HPDE6-E6E7 (cell line): ENCODE data around the gene CYP26B1.

Source experiments
- DNase-seq: peaks from one replicate; pipeline ENCODE4 v3.0.0; 2011; ENCODE audit warnings: missing footprints; ENCODE audit errors: extremely low spot score

CYP26B1 gene

GRCh38 chr2:72141881-72142451 lies 5.7 kb downstream of the CYP26B1 start:
- no peak for DNase-seq

DNA sequence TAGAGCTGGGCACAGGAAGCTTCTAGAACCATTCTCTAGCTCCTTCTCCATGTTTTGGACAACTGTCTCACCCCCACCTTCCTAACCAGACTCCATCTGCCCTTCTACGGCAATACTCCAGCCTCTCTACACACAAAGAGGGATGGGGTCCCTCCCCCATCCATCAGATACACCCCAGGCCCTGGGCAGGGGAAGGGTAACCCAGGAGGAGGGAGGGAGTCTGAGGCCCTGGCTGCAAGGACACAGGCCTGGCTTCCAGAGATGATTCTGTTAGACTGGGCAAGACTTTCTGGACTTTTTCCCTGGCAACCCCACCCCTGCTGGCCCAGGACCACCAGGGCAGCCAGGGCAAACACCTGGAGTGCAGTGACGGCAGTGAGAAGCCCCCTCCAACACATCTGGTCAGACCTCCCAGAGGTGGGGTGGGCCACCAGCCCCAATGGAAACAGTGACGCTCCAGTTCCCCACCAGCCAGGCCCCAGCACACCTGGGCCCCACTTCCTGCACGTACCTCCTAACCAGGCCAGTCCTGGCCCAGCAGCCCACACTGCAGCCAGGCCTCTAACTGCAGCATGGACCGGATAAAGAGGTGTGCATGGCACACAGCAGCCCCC lies 6.5 kb downstream of the CYP26B1 start:
- no peak for DNase-seq

GRCh38 chr2:72140621-72140960 lies 7.1 kb downstream of the CYP26B1 start:
- no peak for DNase-seq

DNA sequence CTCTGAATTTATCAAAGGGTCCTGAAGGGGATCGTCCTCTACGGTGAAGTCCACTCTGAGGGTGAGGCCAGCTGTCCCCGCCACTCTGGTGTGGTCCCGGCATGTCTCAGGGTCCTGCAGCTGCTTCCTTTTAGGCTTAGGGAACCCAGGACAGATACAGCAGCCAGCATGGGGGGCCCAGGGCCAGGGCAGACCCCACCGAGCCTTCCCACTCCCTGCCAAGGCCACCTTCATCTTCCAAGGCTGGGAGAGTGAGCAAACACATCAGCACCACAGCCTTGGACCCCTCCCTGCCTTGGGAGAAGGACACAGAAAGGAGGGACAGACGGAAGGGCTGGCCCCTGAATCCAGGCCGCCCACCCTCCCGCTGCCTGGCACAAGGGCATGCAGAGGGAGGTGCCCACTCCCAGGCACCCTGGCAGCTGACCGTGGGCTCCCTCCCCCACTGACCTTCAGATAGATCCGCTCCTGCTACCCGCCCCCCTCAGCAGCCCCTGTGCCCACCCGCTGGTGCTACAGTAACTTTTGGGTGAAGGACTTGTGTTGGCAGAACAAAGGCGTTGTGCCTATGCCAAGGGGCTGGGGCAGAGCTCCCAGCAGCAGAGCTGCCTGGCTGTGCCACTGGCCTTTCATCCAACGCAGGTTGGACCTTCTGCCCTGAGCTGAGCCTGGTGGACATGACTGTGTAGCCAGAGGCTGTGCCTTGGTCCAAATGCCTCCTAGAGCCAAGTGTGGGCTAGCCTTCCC lies 7.6 kb downstream of the CYP26B1 start:
- no peak for DNase-seq

- no peak for DNase-seq
Observed at GRCh38 chr2:72139471-72139873, 8.2 kb downstream of the CYP26B1 start.

DNA sequence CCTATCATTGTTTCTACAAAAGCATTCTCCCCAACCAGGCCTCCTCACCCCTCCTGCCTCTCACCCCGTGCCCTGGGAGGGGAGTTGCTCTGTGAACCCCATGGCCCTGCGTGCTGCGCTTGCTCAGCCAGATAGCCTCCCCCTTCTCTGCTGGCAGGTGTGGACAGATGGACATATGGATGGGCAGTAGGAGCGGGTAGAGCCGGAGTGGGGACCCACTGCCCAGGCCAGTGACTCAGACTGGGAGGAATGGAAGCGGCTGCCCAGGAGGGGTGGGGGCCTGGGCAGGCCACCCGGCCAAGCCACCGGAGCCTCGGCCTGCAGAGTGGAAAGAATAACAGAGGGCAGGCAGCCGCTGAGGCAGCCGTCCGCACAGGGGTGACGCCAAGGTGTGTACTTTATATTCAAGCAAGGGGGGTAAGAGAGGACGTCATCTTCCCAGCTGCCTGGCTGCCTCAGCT lies 8.7 kb downstream of the CYP26B1 start:
- DNase-seq = no peak

DNA sequence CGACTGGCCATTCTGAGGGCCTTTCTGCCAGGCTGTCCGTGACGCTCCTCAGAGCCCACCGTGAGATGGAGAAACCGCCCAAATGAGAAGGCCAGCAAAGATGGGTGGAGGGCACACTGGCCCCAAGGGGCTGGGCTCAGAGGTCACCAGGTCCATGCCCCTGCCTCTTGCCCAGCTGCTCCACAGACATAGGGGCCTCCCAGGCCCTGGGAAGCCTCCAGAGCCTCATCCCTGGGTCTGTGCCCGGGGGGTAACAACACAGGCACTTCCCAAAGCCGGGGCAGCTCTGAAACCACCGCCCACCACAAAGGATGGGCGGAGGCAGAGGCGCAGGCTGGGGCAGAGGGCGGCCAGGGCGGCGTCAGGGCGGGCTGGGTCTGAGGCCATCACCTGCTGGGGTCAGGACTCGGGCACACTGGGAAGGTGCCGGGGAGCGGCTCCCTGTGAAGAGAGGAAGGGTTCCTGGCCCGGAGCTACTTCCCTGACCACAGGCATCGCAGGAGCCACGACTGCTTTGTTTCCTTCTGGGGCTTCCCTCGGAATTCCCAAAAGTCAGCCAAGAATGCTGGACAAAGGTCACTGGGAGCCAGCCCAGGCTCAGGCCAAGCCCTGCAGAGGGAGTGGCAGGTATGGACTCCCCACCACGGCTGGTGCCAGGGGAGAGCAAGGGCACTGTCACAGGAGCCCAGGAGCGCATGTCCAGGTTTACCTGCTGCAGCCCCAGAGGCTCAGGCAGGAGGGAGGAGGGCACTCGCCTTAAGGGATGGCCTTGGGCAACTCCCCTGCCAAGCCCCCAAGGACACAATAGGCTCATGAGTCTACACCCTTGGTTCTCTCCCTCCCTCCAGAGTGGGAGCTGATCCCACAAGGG lies 9.4 kb downstream of the CYP26B1 start:
- DNase-seq = no peak

DNA sequence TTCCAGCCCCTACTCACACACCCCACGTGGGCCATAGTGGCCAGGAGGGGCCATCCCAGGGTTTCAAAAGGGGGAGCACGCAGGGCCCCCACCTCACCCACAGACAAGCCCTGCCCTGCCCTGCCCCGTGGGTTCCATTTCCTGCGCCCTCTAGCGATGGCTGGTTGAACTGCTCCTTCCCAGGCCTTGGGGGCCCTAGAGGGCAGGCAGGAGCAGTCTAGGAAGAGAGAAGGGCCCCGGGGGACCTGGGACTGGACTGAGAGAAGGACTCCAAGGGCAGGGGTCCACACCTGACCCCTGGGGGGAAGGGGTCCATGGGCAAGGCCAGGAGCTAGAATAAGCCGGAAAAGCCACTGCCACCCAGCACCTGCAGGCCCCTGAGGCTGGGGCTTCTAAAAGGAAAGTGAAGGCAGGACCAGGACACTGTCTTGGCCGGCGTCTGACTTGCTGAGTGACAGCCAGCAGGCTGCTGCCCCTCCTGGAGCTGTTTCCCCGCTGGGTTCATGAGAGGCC lies 10.1 kb downstream of the CYP26B1 start:
- peak; percentile 57 for DNase-seq

GRCh38 chr2:72136933-72137497 lies 10.6 kb downstream of the CYP26B1 start:
- DNase-seq = no peak

- no peak for DNase-seq
Observed at GRCh38 chr2:72136331-72136730, 11.3 kb downstream of the CYP26B1 start.

- DNase-seq = no peak
Observed at GRCh38 chr2:72135921-72136320, 11.7 kb downstream of the CYP26B1 start.

DNA sequence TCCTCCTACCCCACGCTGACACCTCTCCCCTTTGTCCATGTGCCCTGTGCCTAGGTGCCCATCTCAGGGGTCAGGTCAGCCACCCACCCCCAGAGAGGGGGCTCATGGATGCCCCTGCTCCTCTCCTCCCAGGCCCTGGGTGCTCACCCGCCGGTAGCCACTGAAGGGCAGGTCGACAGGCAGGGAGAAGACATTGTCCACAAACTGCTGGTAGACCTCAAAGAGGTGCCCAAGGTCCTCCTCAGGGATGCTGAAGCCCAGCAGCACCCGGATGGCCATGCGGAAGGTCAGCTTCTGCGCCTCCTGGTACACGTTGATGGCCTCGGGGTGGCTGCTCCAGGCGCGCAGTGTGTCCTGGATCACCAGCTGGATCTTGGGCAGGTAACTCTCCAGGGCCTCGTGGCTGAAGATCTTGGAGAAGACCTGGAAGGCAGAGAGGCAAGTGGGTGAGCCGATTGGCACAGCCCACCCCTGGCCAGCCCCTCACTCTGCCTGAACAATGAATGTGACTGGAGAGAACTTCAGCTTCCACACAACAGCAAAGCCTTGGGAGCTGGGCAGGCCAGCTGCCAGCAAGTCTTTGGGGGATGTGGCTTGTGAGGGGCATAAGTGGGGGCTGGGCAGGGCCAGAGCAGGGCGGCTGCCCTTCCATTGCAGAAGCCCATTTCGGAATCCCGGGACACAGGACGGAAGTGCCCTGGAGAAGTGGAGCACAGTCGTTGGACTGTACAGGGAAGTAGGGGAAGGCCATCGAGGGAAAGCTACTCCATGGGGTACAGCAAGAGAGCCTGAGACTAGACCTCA lies 12.5 kb downstream of the CYP26B1 start:
- DNase-seq = no peak

DNA sequence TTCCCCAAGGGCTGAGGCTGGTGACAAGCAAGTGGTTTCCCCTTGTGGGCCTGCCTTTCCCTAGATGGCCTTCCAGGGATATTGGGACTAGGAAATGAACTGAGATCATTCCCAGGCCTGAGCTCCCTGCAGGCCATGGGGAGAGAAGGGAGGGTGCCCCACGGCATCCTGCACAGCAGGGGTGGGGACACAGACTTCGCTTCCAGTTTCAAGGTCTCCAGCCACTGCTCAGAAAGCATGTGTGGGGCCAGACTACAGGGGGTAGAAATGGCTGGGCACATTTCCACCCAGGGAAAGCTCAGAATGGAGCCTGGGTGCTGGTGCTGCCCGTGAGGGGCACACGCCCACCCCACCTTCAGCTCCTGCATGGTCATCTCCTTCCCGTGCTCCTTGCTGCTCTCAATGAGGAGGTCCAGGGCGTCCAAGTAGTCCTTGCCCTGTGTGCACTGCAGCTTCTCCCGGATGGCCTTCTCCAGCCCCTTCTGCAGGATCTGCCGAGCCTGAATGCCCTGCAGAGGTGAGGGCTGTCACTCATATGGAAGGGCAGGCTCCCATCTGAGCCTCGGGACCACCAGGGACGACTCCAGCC lies 13.2 kb downstream of the CYP26B1 start:
- DNase-seq = no peak

- DNase-seq = no peak
Observed at GRCh38 chr2:72133721-72134407, 13.8 kb downstream of the CYP26B1 start.

- DNase-seq = no peak
Observed at GRCh38 chr2:72132981-72133720, 14.5 kb downstream of the CYP26B1 start.

DNA sequence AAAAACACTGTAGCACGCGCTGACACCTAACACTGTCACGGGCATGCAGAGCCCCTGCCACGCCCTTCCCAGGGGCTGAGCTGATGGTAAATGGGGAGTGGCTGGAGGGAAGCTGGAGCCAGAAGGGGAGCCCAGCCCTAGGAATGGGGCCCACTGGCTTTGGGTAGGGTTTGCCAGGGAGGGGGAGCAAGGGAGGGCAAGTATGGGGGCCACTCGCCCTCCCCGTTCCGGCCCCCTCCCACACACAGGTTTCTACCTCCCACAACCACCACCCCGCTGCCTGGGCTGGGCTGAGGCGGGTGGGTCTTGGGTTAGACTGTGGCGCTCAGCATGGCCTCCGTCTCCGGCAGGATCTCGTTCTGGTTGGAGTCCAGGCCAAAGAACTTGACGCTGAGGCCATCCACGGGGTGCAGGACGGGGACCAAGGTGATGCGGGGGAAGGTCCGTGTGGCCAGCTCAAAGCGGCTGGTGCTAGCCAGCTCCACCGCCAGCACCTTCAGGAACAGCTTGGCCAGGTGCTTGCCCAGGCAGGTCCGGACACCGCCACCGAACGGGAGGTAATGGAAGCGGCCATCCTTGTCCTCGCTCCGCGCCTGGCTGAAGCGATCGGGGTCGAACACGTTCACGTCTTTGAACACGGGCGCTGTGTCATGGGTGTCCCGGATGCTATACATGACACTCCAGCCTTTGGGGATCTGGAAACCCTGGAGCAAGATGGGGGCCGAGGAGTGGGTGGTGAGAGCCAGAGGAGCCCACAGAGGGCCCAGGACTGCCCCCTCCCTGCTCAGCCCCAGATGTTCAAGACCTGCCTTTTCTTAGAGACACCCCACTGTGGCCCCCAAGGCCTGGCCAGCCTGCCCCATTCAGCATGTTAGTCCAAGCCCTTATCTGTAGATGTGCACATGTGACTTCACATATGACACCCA lies 15.5 kb downstream of the CYP26B1 start:
- DNase-seq = no peak

- no peak for DNase-seq
Observed at GRCh38 chr2:72131371-72131891, 16.2 kb downstream of the CYP26B1 start.
